Keratinocyte (primary cell): ENCODE results near the gene GPBAR1. TPM values are rescaled to one million over a fixed set of nuclear protein-coding genes. Genes with fewer than 3 reads are reported as not detected.

Experiments
- DNase-seq: peaks from one replicate; pipeline ENCODE4 v3.0.0-alpha.2; 2011; ENCODE audit warnings: low read depth, missing footprints, low spot score
- FAIRE-seq: peaks from 2 replicates; lab custom pipeline; 2011; peaks lifted over from hg19 to GRCh38; lab: Jason Lieb, UNC
- H2AFZ ChIP-seq: 2 replicates; pipeline ENCODE4 v1.6.0; 2012; ENCODE audit warnings: low read length, control low read depth, inconsistent platforms; ENCODE audit not compliant: control insufficient read depth
- H3K27ac ChIP-seq: 2 replicates; pipeline ENCODE4 v1.5.1; 2011; ENCODE audit warnings: low read length; ENCODE audit not compliant: control insufficient read depth, insufficient read depth
- H3K27me3 ChIP-seq: 3 replicates; pipeline ENCODE4 v1.6.0; 2011; ENCODE audit warnings: low read length; ENCODE audit not compliant: control insufficient read depth, insufficient read depth; ENCODE audit errors: extremely low read depth
- H3K36me3 ChIP-seq, 2 experiments: 2 replicates in 1 of 2; 3 replicates in 1 of 2; pipeline ENCODE4 v1.5.1; 2011; ENCODE audit warnings: low read length in 2 of 2, mild to moderate bottlenecking in 1 of 2; ENCODE audit not compliant: control insufficient read depth in 2 of 2, insufficient read depth in 2 of 2; ENCODE audit errors: extremely low read depth in 1 of 2
- H3K4me1 ChIP-seq: 3 replicates; pipeline ENCODE4 v1.5.1; 2011; ENCODE audit warnings: low read length; ENCODE audit not compliant: control insufficient read depth, insufficient read depth; ENCODE audit errors: extremely low read depth
- H3K4me2 ChIP-seq: 3 replicates; pipeline ENCODE4 v1.6.0; 2011; ENCODE audit warnings: low read depth, low read length; ENCODE audit not compliant: control insufficient read depth, insufficient read depth; ENCODE audit errors: extremely low read depth
- H3K4me3 ChIP-seq, 3 experiments: fragments of 200-600 bp in 1 of 3; sonication (generic) in 1 of 3; 2 replicates in 2 of 3; 3 replicates in 1 of 3; pipeline ENCODE4 v1.5.1; 2011 to 2016; ENCODE audit warnings: low read length in 3 of 3, mild to moderate bottlenecking in 3 of 3, control low read depth in 2 of 3, inconsistent platforms in 1 of 3, low read depth in 1 of 3, mixed read lengths in 1 of 3, mixed run types in 1 of 3, moderate library complexity in 1 of 3; ENCODE audit not compliant: control insufficient read depth in 2 of 3, insufficient read depth in 2 of 3; ENCODE audit errors: extremely low read depth in 1 of 3
- H3K79me2 ChIP-seq: 2 replicates; pipeline ENCODE4 v1.6.0; 2012; ENCODE audit warnings: low read length; ENCODE audit not compliant: control insufficient read depth, insufficient read depth
- H3K9ac ChIP-seq: 3 replicates; pipeline ENCODE4 v1.6.0; 2011; ENCODE audit warnings: low read length; ENCODE audit not compliant: control insufficient read depth, insufficient read depth; ENCODE audit errors: extremely low read depth
- H3K9me1 ChIP-seq: 3 replicates; pipeline ENCODE4 v1.6.0; 2011; ENCODE audit warnings: low read length; ENCODE audit not compliant: control insufficient read depth, insufficient read depth; ENCODE audit errors: extremely low read depth
- H3K9me3 ChIP-seq: 2 replicates; pipeline ENCODE4 v1.5.1; 2012; ENCODE audit warnings: low read depth, low read length; ENCODE audit not compliant: control insufficient read depth
- H4K20me1 ChIP-seq: 3 replicates; pipeline ENCODE4 v1.6.0; 2011; ENCODE audit warnings: low read length; ENCODE audit not compliant: control insufficient read depth, insufficient read depth; ENCODE audit errors: extremely low read depth
- EZH2 ChIP-seq: IDR thresholded peaks from one replicate; pipeline ENCODE4 v1.6.1; 2012; ENCODE audit warnings: inconsistent platforms, mild to moderate bottlenecking, low read length, moderate library complexity
- dilution Hi-C: fragments of 300-500 bp; cut with MboI; formaldehyde crosslinking; loops from one replicate; pipeline ENCODE4 v1.7.0; 2020; ENCODE audit warnings: low sequenced_read_pairs; ENCODE audit not compliant: extremely low pct_ligation_motif_present
- polyA plus RNA-seq, 5 experiments: library from polyadenylated mRNA; depleted of rRNA in 3 of 5; stranded (reverse) in 3 of 5; stranded (forward) in 1 of 5; unstranded in 1 of 5; fragments of >200 nt; gene quantifications; 1 replicate in 1 of 5; 2 replicates in 3 of 5; 3 replicates in 1 of 5; pipeline versions ENCODE4 v1.2.1 to v1.2.3, GENCODE V29; 2011 to 2012; ENCODE audit warnings: missing spikeins in 2 of 5, low read depth in 1 of 5, low replicate concordance in 1 of 5
- TF ChIP-seq, protein P1 (sequence below), 3 experiments: IDR thresholded peaks in 1 of 3; conservative IDR thresholded peaks in 1 of 3; optimal IDR thresholded peaks in 1 of 3; 2 replicates in 2 of 3; 3 replicates in 1 of 3; pipeline versions ENCODE3 to v1.5.1; 2011; ENCODE audit warnings: low read length in 3 of 3, mild to moderate bottlenecking in 3 of 3, moderate library complexity in 2 of 3, control low read depth in 1 of 3, inconsistent platforms in 1 of 3; ENCODE audit not compliant: insufficient read depth in 2 of 3; ENCODE audit errors: extremely low read depth in 1 of 3

GPBAR1 gene
- polyA plus RNA-seq, 1 donor (not counting 4 experiments of a cell fraction or from before 2014, with no cell fraction given), result 0.12 TPM

DNA sequence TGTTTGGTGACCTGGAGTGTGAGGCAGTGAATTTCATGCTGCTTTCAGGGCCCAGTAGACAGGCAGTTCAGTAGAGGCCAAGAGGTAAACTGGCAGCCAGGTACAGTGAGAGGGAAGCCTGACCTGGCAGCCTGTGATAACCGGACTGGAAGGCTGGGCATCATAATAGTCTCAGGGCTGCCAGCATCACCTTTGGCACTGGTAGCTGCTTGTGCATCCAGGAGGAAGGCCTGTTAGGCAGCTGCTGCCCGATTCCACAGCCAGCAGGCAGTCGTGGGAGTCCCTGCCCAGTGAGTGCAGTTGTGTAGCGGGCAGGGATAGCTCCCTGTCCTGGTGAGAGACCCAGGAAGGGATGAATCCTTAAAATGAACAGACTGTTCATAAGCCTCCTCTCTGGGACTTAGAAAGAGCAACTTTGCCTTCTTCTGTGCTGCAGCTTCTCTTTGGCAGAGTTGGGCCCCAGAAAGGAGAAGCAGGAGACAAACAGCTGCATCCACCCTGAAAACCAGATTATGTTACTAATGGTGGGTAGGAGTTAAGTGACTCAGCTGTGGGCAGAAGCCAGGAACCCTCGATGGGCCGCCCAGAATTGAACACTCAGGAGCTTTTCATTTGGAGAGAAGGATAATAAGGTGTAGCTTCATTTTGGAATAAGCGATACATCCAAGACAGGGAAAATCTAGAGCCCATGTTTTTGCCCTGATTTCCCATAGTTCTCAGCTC, 8.1 kb upstream of the GPBAR1 start:
- no peak for DNase-seq
- Histone ChIP-seq H3K9me3 (no peaks in the 10 kb centered on the region), H3K4me1 (no peaks in the 10 kb centered on the region), H3K9ac (no peak overlapping the region), H3K27ac (no peak overlapping the region), H4K20me1 (peaks cover 15% of the 10 kb centered on the region), H3K36me3 (peaks cover 52 to 64% of the 10 kb centered on the region in 2 experiments), H2AFZ (no peak overlapping the region), H3K27me3 (no peaks in the 10 kb centered on the region), H3K9me1 (no peaks in the 10 kb centered on the region), H3K79me2 (peaks cover 9% of the 10 kb centered on the region), H3K4me2 (no peak overlapping the region), H3K4me3 (no peak overlapping the region)
- no peak for FAIRE-seq
- TF ChIP-seq, protein P1, sequence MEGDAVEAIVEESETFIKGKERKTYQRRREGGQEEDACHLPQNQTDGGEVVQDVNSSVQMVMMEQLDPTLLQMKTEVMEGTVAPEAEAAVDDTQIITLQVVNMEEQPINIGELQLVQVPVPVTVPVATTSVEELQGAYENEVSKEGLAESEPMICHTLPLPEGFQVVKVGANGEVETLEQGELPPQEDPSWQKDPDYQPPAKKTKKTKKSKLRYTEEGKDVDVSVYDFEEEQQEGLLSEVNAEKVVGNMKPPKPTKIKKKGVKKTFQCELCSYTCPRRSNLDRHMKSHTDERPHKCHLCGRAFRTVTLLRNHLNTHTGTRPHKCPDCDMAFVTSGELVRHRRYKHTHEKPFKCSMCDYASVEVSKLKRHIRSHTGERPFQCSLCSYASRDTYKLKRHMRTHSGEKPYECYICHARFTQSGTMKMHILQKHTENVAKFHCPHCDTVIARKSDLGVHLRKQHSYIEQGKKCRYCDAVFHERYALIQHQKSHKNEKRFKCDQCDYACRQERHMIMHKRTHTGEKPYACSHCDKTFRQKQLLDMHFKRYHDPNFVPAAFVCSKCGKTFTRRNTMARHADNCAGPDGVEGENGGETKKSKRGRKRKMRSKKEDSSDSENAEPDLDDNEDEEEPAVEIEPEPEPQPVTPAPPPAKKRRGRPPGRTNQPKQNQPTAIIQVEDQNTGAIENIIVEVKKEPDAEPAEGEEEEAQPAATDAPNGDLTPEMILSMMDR (optimal IDR thresholded peaks at IDR 0.05 in 1 of 3, IDR thresholded peaks at IDR 0.05 in 1 of 3, conservative IDR thresholded peaks at IDR 0.05 in 1 of 3; ENCODE audit: extremely low read depth in 1 of 3, insufficient read depth in 2 of 3, low read length in 3 of 3), result no peak
- TF ChIP-seq EZH2, result no peak
- dilution Hi-C loops, result no loop called here

DNA sequence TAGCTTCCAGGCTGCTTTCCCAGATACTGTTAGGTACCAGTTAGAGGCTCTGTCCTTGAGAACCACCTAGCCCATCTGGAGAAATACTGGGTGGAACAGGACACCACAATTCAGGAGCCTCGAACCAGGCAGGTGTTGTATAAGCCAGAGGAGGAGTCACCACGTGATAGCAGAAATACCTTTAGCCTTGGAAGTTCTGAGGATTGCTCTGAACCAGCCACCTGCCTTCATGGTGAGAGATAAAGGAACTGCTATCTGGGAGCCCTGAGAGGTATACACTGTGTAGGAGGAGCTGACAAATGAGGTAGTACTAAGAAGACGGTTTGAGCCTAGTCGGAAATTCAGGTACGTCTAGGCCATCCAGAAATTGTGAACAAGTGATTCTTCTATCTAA, 7.6 kb upstream of the GPBAR1 start:
- H3K27me3 ChIP-seq, result no peaks in the 10 kb centered on the region
- H2AFZ ChIP-seq, result no peak overlapping the region
- no peaks in the 10 kb centered on the region for H3K9me3 ChIP-seq
- no peak for TF ChIP-seq EZH2
- TF ChIP-seq, protein P1 (optimal IDR thresholded peaks at IDR 0.05 in 1 of 3, IDR thresholded peaks at IDR 0.05 in 1 of 3, conservative IDR thresholded peaks at IDR 0.05 in 1 of 3; ENCODE audit: extremely low read depth in 1 of 3, insufficient read depth in 2 of 3, low read length in 3 of 3), result no peak
- peaks cover 52 to 59% of the 10 kb centered on the region in 2 experiments for H3K36me3 ChIP-seq
- dilution Hi-C loops, result no loop called here
- no peaks in the 10 kb centered on the region for H3K9me1 ChIP-seq
- H3K79me2 ChIP-seq, result peaks cover 9% of the 10 kb centered on the region
- FAIRE-seq (no peak), DNase-seq (no peak)
- no peaks in the 10 kb centered on the region for H3K4me1 ChIP-seq
- H3K4me3 ChIP-seq, result no peak overlapping the region
- no peak overlapping the region for H3K4me2 ChIP-seq
- no peak overlapping the region for H3K9ac ChIP-seq
- H4K20me1 ChIP-seq, result peaks cover 15% of the 10 kb centered on the region
- H3K27ac ChIP-seq, result no peak overlapping the region
